A673 (cell line): ENCODE data around the gene KCNQ1. TPM values are rescaled to one million over a fixed set of nuclear protein-coding genes. Genes with fewer than 3 reads are reported as not detected.

Source experiments
- BruUV-seq: library from RNA; stranded (reverse); fragments of 400-500 nt; replicated peaks from 2 replicates; lab custom pipeline; 2021; lab: Mats Ljungman, UMichigan
- CTCF ChIA-PET: fragments of 300-600 bp; sonication (Branson Sonifier 250); formaldehyde crosslinking; loops from one replicate; lab custom pipeline; 2022; ENCODE audit warnings: antibody characterized with exemption; lab: Charles Lee
- POLR2A ChIA-PET: fragments of 300-600 bp; sonication (Branson Sonifier 250); formaldehyde crosslinking; loops from one replicate; lab custom pipeline; 2022; ENCODE audit warnings: antibody characterized with exemption; ENCODE audit not compliant: low non-redundant PET; lab: Charles Lee
- DNase-seq: peaks from one replicate; pipeline ENCODE4 v3.0.0-alpha.2; 2015; ENCODE audit warnings: low spot score
- H3K27ac ChIP-seq: fragments of 200-600 bp; sonication (generic); 2 replicates; pipeline ENCODE4 v1.5.1; 2016; ENCODE audit warnings: mixed run types, low read depth, mild to moderate bottlenecking, mixed read lengths, antibody characterized with exemption, low read length; ENCODE audit not compliant: poor library complexity, severe bottlenecking
- H3K27me3 ChIP-seq: fragments of 200-600 bp; sonication (generic); replicated peaks from 2 replicates; pipeline ENCODE4 v1.6.1; 2017; ENCODE audit warnings: mixed run types, low read depth, mild to moderate bottlenecking, mixed read lengths, antibody characterized with exemption, low read length; ENCODE audit not compliant: insufficient read depth, poor library complexity
- H3K36me3 ChIP-seq: fragments of 200-600 bp; sonication (generic); 2 replicates; pipeline ENCODE4 v1.6.1; 2016; ENCODE audit warnings: mixed run types, mild to moderate bottlenecking, mixed read lengths, antibody characterized with exemption, low read length; ENCODE audit not compliant: insufficient read depth, poor library complexity, severe bottlenecking
- H3K4me1 ChIP-seq: fragments of 200-600 bp; sonication (generic); 2 replicates; pipeline ENCODE4 v1.6.1; 2017; ENCODE audit warnings: mixed run types, mild to moderate bottlenecking, mixed read lengths, antibody characterized with exemption, low read length; ENCODE audit not compliant: insufficient read depth, poor library complexity, severe bottlenecking
- H3K4me3 ChIP-seq: fragments of 200-600 bp; sonication (generic); 2 replicates; pipeline ENCODE4 v1.5.1; 2016; ENCODE audit warnings: low read depth, mixed run types, mild to moderate bottlenecking, mixed read lengths, low read length; ENCODE audit not compliant: poor library complexity, severe bottlenecking
- H3K9me3 ChIP-seq: fragments of 200-600 bp; sonication (generic); 2 replicates; pipeline ENCODE4 v1.6.1; 2016; ENCODE audit warnings: mixed run types, low read depth, mild to moderate bottlenecking, mixed read lengths, antibody characterized with exemption, low read length; ENCODE audit not compliant: poor library complexity, severe bottlenecking
- CTCF ChIP-seq: fragments of 300-800, 200-600 bp; sonication (generic); conservative IDR thresholded peaks from 2 replicates; pipeline ENCODE4 v1.5.1; 2017; ENCODE audit warnings: low read depth, mild to moderate bottlenecking, antibody characterized with exemption, low read length, moderate library complexity, mixed read lengths
- EZH2 ChIP-seq: fragments of 200-600 bp; sonication (generic); IDR thresholded peaks from 2 replicates; pipeline ENCODE4 v1.6.1; 2017; ENCODE audit warnings: borderline replicate concordance, low read depth, mild to moderate bottlenecking, mixed read lengths, antibody characterized with exemption, low read length; ENCODE audit not compliant: poor library complexity, severe bottlenecking
- intact Hi-C: fragments of 100-400 bp; cut with micrococcal nuclease; formaldehyde crosslinking; loops from one replicate; pipeline ENCODE4 v1.10.0; 2022; ENCODE audit not compliant: unreplicated experiment
- total RNA-seq: library from RNA; stranded (reverse); gene quantifications from 2 replicates; pipeline ENCODE4 v1.2.3, GENCODE V29; 2021

Gene KCNQ1
- total RNA-seq, 1 experiment from 2014 or later = not detected

- Histone ChIP-seq H3K4me3 (no peak overlapping the region), H3K9me3 (no peaks in the 10 kb centered on the region), H3K27ac (no peak overlapping the region), H3K36me3 (no peaks in the 10 kb centered on the region), H3K27me3 (no peaks in the 10 kb centered on the region), H3K4me1 (no peaks in the 10 kb centered on the region)
- POLR2A ChIA-PET = no interaction called here
- DNase-seq = no peak
- intact Hi-C loops = no loop called here
- TF ChIP-seq EZH2 (no peak), CTCF (no peak)
- no TSS peak for BruUV-seq
- CTCF ChIA-PET = no interaction called here
Observed at GRCh38 chr11:2434008-2434407, 10.8 kb upstream of the KCNQ1 start.

GRCh38 chr11:2434506-2435255 is 10.1 kb upstream of the KCNQ1 start:
- Histone ChIP-seq H3K4me3 (no peak overlapping the region), H3K36me3 (no peaks in the 10 kb centered on the region), H3K27me3 (no peaks in the 10 kb centered on the region), H3K4me1 (no peaks in the 10 kb centered on the region), H3K27ac (no peak overlapping the region), H3K9me3 (no peaks in the 10 kb centered on the region)
- POLR2A ChIA-PET = no interaction called here
- no TSS peak for BruUV-seq
- intact Hi-C loops = no loop called here
- TF ChIP-seq EZH2 (no peak), CTCF (no peak)
- no peak for DNase-seq
- CTCF ChIA-PET = no interaction called here

- Histone ChIP-seq H3K4me1 (no peaks in the 10 kb centered on the region), H3K36me3 (no peaks in the 10 kb centered on the region), H3K9me3 (no peaks in the 10 kb centered on the region), H3K27me3 (no peaks in the 10 kb centered on the region), H3K4me3 (no peak overlapping the region), H3K27ac (no peak overlapping the region)
- intact Hi-C loops = no loop called here
- ChIA-PET POLR2A (no interaction called here), CTCF (no interaction called here)
- TF ChIP-seq EZH2 (no peak), CTCF (no peak)
- DNase-seq = no peak
- no TSS peak for BruUV-seq
Observed at GRCh38 chr11:2435288-2436012, 9.4 kb upstream of the KCNQ1 start.
